ENCODE results near the gene GNA12. TPM values are rescaled to one million over a fixed set of nuclear protein-coding genes. Genes with fewer than 3 reads are reported as not detected.

The GNA12 gene
- total and polyA plus RNA-seq, 4 donors: 21.4 to 56.6 (median 42.3) TPM

- Histone ChIP-seq H3K36me3 (ENCODE audit: control insufficient read depth in 1 of 2, insufficient read depth in 2 of 2, low read length in 1 of 2) (no peaks in the 10 kb centered on the region), H3K9me3 (ENCODE audit: control insufficient read depth, low read length) (no peaks in the 10 kb centered on the region), H3K27me3 (ENCODE audit: control insufficient read depth in 1 of 2, insufficient read depth in 2 of 2, low read length in 1 of 2) (no peaks in the 10 kb centered on the region), H3K4me3 (ENCODE audit: low read length in 2 of 2) (no peak overlapping the region), H3K27ac (ENCODE audit: low read depth in 1 of 2, low read length in 2 of 2) (no peak overlapping the region), H3K4me1 (ENCODE audit: control insufficient read depth in 1 of 2, insufficient read depth in 2 of 2, low read length in 2 of 2) (no peaks in the 10 kb centered on the region)
- intact Hi-C loops (cut with DNase I): no loop called here
- WGBS, 2 donors: 96% methylated on average over 8 of the region's 8 CpGs
- ATAC-seq (ENCODE audit: low FRiP score): no peak
- DNase-seq: no peak
Measured at GRCh38 chr7:2777898-2778535, 66.1 kb downstream of the GNA12 start.

GRCh38 chr7:2776401-2776800 is 67.7 kb downstream of the GNA12 start:
- H3K27ac ChIP-seq (ENCODE audit: low read depth in 1 of 2, low read length in 2 of 2): no peak overlapping the region
- WGBS, 2 donors: 94 to 97% methylated on average over 12 of the region's 12 CpGs

GRCh38 chr7:2775785-2776184 is 68.3 kb downstream of the GNA12 start:
- intact Hi-C loops (cut with DNase I): no loop called here
- Histone ChIP-seq H3K4me1 (ENCODE audit: control insufficient read depth in 1 of 2, insufficient read depth in 2 of 2, low read length in 2 of 2) (no peaks in the 10 kb centered on the region), H3K9me3 (ENCODE audit: control insufficient read depth, low read length) (no peaks in the 10 kb centered on the region), H3K36me3 (ENCODE audit: control insufficient read depth in 1 of 2, insufficient read depth in 2 of 2, low read length in 1 of 2) (peaks cover 0 to 2% of the 10 kb centered on the region in 2 donors), H3K4me3 (ENCODE audit: low read length in 2 of 2) (no peak overlapping the region), H3K27ac (ENCODE audit: low read depth in 1 of 2, low read length in 2 of 2) (no peak overlapping the region), H3K27me3 (ENCODE audit: control insufficient read depth in 1 of 2, insufficient read depth in 2 of 2, low read length in 1 of 2) (no peaks in the 10 kb centered on the region)
- ATAC-seq (ENCODE audit: low FRiP score) (no peak), DNase-seq (no peak)
- WGBS, 2 donors: 95 to 99% methylated on average over 4 of the region's 4 CpGs

More at GRCh38 chr7:2776401-2776800, 67.7 kb downstream of the GNA12 start:
- no peaks in the 10 kb centered on the region for H3K9me3 ChIP-seq (ENCODE audit: control insufficient read depth, low read length)
- H3K36me3 ChIP-seq (ENCODE audit: control insufficient read depth in 1 of 2, insufficient read depth in 2 of 2, low read length in 1 of 2): peaks cover 0 to 2% of the 10 kb centered on the region in 2 donors
- DNase-seq: no peak
- intact Hi-C loops (cut with DNase I): no loop called here
- no peak overlapping the region for H3K4me3 ChIP-seq (ENCODE audit: low read length in 2 of 2)
- H3K27me3 ChIP-seq (ENCODE audit: control insufficient read depth in 1 of 2, insufficient read depth in 2 of 2, low read length in 1 of 2): no peaks in the 10 kb centered on the region
- ATAC-seq (ENCODE audit: low FRiP score): no peak
- H3K4me1 ChIP-seq (ENCODE audit: control insufficient read depth in 1 of 2, insufficient read depth in 2 of 2, low read length in 2 of 2): no peaks in the 10 kb centered on the region

GRCh38 chr7:2775376-2775775 is 68.7 kb downstream of the GNA12 start:
- peaks cover 0 to 2% of the 10 kb centered on the region in 2 donors for H3K36me3 ChIP-seq (ENCODE audit: control insufficient read depth in 1 of 2, insufficient read depth in 2 of 2, low read length in 1 of 2)
- ATAC-seq (ENCODE audit: low FRiP score) (no peak), DNase-seq (no peak)
- WGBS, 2 donors: 87% methylated on average over 14 of the region's 14 CpGs
- no peak overlapping the region for H3K4me3 ChIP-seq (ENCODE audit: low read length in 2 of 2)
- H3K4me1 ChIP-seq (ENCODE audit: control insufficient read depth in 1 of 2, insufficient read depth in 2 of 2, low read length in 2 of 2): no peaks in the 10 kb centered on the region
- no peak overlapping the region for H3K27ac ChIP-seq (ENCODE audit: low read depth in 1 of 2, low read length in 2 of 2)
- no peaks in the 10 kb centered on the region for H3K9me3 ChIP-seq (ENCODE audit: control insufficient read depth, low read length)
- intact Hi-C loops (cut with DNase I): no loop called here
- H3K27me3 ChIP-seq (ENCODE audit: control insufficient read depth in 1 of 2, insufficient read depth in 2 of 2, low read length in 1 of 2): no peaks in the 10 kb centered on the region

- intact Hi-C loops (cut with DNase I): no loop called here
- Histone ChIP-seq H3K27ac (ENCODE audit: low read depth in 1 of 2, low read length in 2 of 2) (no peak overlapping the region), H3K4me3 (ENCODE audit: low read length in 2 of 2) (no peak overlapping the region), H3K36me3 (ENCODE audit: control insufficient read depth in 1 of 2, insufficient read depth in 2 of 2, low read length in 1 of 2) (peaks cover 0 to 2% of the 10 kb centered on the region in 2 donors), H3K27me3 (ENCODE audit: control insufficient read depth in 1 of 2, insufficient read depth in 2 of 2, low read length in 1 of 2) (no peaks in the 10 kb centered on the region), H3K4me1 (ENCODE audit: control insufficient read depth in 1 of 2, insufficient read depth in 2 of 2, low read length in 2 of 2) (no peaks in the 10 kb centered on the region), H3K9me3 (ENCODE audit: control insufficient read depth, low read length) (no peaks in the 10 kb centered on the region)
- WGBS, 2 donors: 94 to 95% methylated on average over 7 of the region's 7 CpGs
- no peak for ATAC-seq (ENCODE audit: low FRiP score)
- DNase-seq: no peak
Measured at GRCh38 chr7:2774935-2775334, 69.2 kb downstream of the GNA12 start.

GRCh38 chr7:2774280-2774679 is 69.8 kb downstream of the GNA12 start:
- 91 to 94% methylated on average over 6 of the region's 6 CpGs for WGBS, 2 donors

GRCh38 chr7:2773608-2774007 is 70.5 kb downstream of the GNA12 start:
- WGBS, 2 donors: 96 to 97% methylated on average over 11 of the region's 11 CpGs
- DNase-seq (no peak), ATAC-seq (ENCODE audit: low FRiP score) (no peak)
- intact Hi-C loops (cut with DNase I): no loop called here
- H3K4me3 ChIP-seq (ENCODE audit: low read length in 2 of 2): no peak overlapping the region
- no peaks in the 10 kb centered on the region for H3K4me1 ChIP-seq (ENCODE audit: control insufficient read depth in 1 of 2, insufficient read depth in 2 of 2, low read length in 2 of 2)
- peaks cover 0 to 2% of the 10 kb centered on the region in 2 donors for H3K36me3 ChIP-seq (ENCODE audit: control insufficient read depth in 1 of 2, insufficient read depth in 2 of 2, low read length in 1 of 2)
- no peak overlapping the region for H3K27ac ChIP-seq (ENCODE audit: low read depth in 1 of 2, low read length in 2 of 2)
- H3K9me3 ChIP-seq (ENCODE audit: control insufficient read depth, low read length): no peaks in the 10 kb centered on the region
- no peaks in the 10 kb centered on the region for H3K27me3 ChIP-seq (ENCODE audit: control insufficient read depth in 1 of 2, insufficient read depth in 2 of 2, low read length in 1 of 2)

More at GRCh38 chr7:2774280-2774679, 69.8 kb downstream of the GNA12 start:
- DNase-seq (no peak), ATAC-seq (ENCODE audit: low FRiP score) (no peak)
- Histone ChIP-seq H3K4me1 (ENCODE audit: control insufficient read depth in 1 of 2, insufficient read depth in 2 of 2, low read length in 2 of 2) (no peaks in the 10 kb centered on the region), H3K36me3 (ENCODE audit: control insufficient read depth in 1 of 2, insufficient read depth in 2 of 2, low read length in 1 of 2) (peaks cover 0 to 2% of the 10 kb centered on the region in 2 donors), H3K27ac (ENCODE audit: low read depth in 1 of 2, low read length in 2 of 2) (no peak overlapping the region), H3K9me3 (ENCODE audit: control insufficient read depth, low read length) (no peaks in the 10 kb centered on the region), H3K27me3 (ENCODE audit: control insufficient read depth in 1 of 2, insufficient read depth in 2 of 2, low read length in 1 of 2) (no peaks in the 10 kb centered on the region), H3K4me3 (ENCODE audit: low read length in 2 of 2) (no peak overlapping the region)
- intact Hi-C loops (cut with DNase I): no loop called here

GRCh38 chr7:2771274-2771731 is 72.8 kb downstream of the GNA12 start:
- 92% methylated on average over 6 of the region's 6 CpGs for WGBS, 2 donors
- H3K9me3 ChIP-seq (ENCODE audit: control insufficient read depth, low read length): no peaks in the 10 kb centered on the region
- H3K27me3 ChIP-seq (ENCODE audit: control insufficient read depth in 1 of 2, insufficient read depth in 2 of 2, low read length in 1 of 2): no peaks in the 10 kb centered on the region
- H3K27ac ChIP-seq (ENCODE audit: low read depth in 1 of 2, low read length in 2 of 2): no peak overlapping the region
- intact Hi-C loops (cut with DNase I): no loop called here
- no peaks in the 10 kb centered on the region for H3K4me1 ChIP-seq (ENCODE audit: control insufficient read depth in 1 of 2, insufficient read depth in 2 of 2, low read length in 2 of 2)
- peaks cover 0 to 2% of the 10 kb centered on the region in 2 donors for H3K36me3 ChIP-seq (ENCODE audit: control insufficient read depth in 1 of 2, insufficient read depth in 2 of 2, low read length in 1 of 2)
- ATAC-seq (ENCODE audit: low FRiP score) (no peak), DNase-seq (no peak)
- H3K4me3 ChIP-seq (ENCODE audit: low read length in 2 of 2): no peak overlapping the region

- ATAC-seq (ENCODE audit: low FRiP score) (no peak), DNase-seq (peak in 1 of 2 donors; percentile 50)
- WGBS, 2 donors: 96% methylated on average over 11 of the region's 11 CpGs
- H3K4me1 ChIP-seq (ENCODE audit: control insufficient read depth in 1 of 2, insufficient read depth in 2 of 2, low read length in 2 of 2): no peaks in the 10 kb centered on the region
- H3K9me3 ChIP-seq (ENCODE audit: control insufficient read depth, low read length): no peaks in the 10 kb centered on the region
- no peak overlapping the region for H3K27ac ChIP-seq (ENCODE audit: low read depth in 1 of 2, low read length in 2 of 2)
- intact Hi-C loops (cut with DNase I): loop anchor here in 1 of 2 donors (5.0 kb wide), 1 partner anchor 33 kb away; no protein-coding TSS in a partner anchor
- H3K36me3 ChIP-seq (ENCODE audit: control insufficient read depth in 1 of 2, insufficient read depth in 2 of 2, low read length in 1 of 2): no peaks in the 10 kb centered on the region
- no peak overlapping the region for H3K4me3 ChIP-seq (ENCODE audit: low read length in 2 of 2)
- H3K27me3 ChIP-seq (ENCODE audit: control insufficient read depth in 1 of 2, insufficient read depth in 2 of 2, low read length in 1 of 2): no peaks in the 10 kb centered on the region
Measured at GRCh38 chr7:2764621-2765020, 79.5 kb downstream of the GNA12 start.
